ENCODE results near the gene RFNG. TPM values are rescaled to one million over a fixed set of nuclear protein-coding genes. Genes with fewer than 3 reads are reported as not detected.
A peak's percentile ranks its signal among the peaks of the same experiment; 100 is the strongest.

The RFNG gene
- total and polyA plus RNA-seq, 2 donors (not counting 1 experiment from before 2014, with no cell fraction given), result 30.1 to 44.5 TPM

DNA sequence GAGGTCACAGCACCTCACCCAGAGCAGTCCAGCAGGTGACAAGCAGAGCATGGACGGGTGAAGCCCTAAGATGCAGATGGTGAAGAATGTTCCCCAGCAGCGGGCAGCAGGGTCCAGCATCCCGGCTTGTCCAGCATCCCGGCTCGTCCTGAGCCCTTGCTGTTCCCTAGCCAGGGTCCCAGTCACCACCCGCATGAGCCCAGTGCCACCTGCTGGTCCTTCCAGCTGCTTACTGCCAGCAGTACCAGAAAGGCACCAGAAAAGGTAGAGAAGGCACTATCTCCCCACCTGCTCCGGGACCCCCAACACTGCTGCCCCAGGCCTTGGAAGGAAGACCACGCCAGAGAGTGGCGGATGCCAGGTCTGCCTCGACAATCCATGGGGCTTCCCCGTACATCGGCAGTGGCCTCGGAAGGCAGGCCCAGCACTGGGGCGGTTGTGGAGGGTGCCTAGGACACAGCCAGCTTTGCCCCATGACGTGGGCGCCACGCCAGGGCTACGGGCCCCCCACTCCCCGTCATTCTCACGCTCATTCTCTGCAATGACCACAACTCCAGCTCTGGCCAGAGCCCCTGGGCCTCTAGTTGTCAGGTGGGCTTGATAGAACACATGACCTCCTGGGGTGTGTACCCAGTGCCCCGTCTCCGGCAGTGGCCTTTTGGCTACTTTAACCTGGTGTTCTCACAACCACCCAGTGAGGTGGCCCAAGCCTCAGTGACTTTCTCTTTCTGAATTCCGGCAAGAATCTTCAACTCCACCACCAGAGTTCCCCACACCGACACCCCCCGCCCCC lies 30.3 kb downstream of the RFNG start:
- Histone ChIP-seq H2AFZ (ENCODE audit: insufficient read depth, low read depth, low read length, poor library complexity, severe bottlenecking) (no peak overlapping the region), H4K20me1 (ENCODE audit: control insufficient read depth, insufficient read depth, low read length, poor library complexity, severe bottlenecking) (peaks cover 25% of the 10 kb centered on the region), H3K9ac (ENCODE audit: low read length) (peak overlapping the region; percentile 90), H3K36me3 (replicated peaks in 1 of 2; ENCODE audit: control extremely low read depth in 1 of 2, control insufficient read depth in 1 of 2, extremely low read depth in 1 of 2, insufficient read depth in 2 of 2, low read length in 1 of 2) (peaks cover 0 to 3% of the 10 kb centered on the region in 2 experiments), H3K4me3 (ENCODE audit: control extremely low read depth in 1 of 5, extremely low read depth in 1 of 5, insufficient read depth in 1 of 5, low read depth in 2 of 5, low read length in 4 of 5) (peak overlapping the region in 2 of 5 experiments; percentile 67 to 84), H3K4me2 (replicated peaks; ENCODE audit: low read depth, low read length, poor library complexity, severe bottlenecking) (peak overlapping the region; percentile 99), H3K27me3 (replicated peaks in 1 of 4; ENCODE audit: control extremely low read depth in 1 of 4, control insufficient read depth in 3 of 4, insufficient read depth in 4 of 4, low read length in 3 of 4) (peaks cover 0 to 6% (median 0%) of the 10 kb centered on the region in 4 experiments), H3K4me1 (ENCODE audit: control insufficient read depth in 2 of 2, insufficient read depth in 2 of 2, low read length in 2 of 2) (peaks cover 14 to 33% of the 10 kb centered on the region in 2 donors), H3K27ac (ENCODE audit: low read length in 2 of 2) (no peak overlapping the region), H3K79me2 (ENCODE audit: control insufficient read depth, insufficient read depth, low read length) (peaks cover 23% of the 10 kb centered on the region), H3K9me3 (ENCODE audit: control extremely low read depth in 1 of 3, control insufficient read depth in 2 of 3, insufficient read depth in 1 of 3, low read length in 2 of 3) (no peaks in the 10 kb centered on the region)
- Mint-ChIP-seq H3K27me3 (no peaks in the 10 kb centered on the region), H3K4me1 (peaks cover 15% of the 10 kb centered on the region), H3K9me3 (ENCODE audit: insufficient read depth) (no peaks in the 10 kb centered on the region), H3K27ac (no peak overlapping the region), H3K4me3 (peak overlapping the region; percentile 83)
- POLR2A ChIA-PET, result no interaction called here
- CTCF ChIA-PET, result interaction anchor here (0.5 to 7.2 kb wide), 10 partner anchors 9 to 661 kb away, joined by 3 to 91 read pairs (median 4); partner anchors contain the start of gene DCXR
- ATAC-seq (ENCODE audit: low read depth) (no peak), DNase-seq (peak; percentile 60)
- WGBS (ENCODE audit: insufficient coverage), result 44% methylated on average over 23 of the region's 25 CpGs
- no peak for TF ChIP-seq EZH2 (IDR thresholded peaks at IDR 0.05; ENCODE audit: borderline replicate concordance, insufficient read depth, low read depth, low read length, poor library complexity, severe bottlenecking)
- TF ChIP-seq, protein P1, sequence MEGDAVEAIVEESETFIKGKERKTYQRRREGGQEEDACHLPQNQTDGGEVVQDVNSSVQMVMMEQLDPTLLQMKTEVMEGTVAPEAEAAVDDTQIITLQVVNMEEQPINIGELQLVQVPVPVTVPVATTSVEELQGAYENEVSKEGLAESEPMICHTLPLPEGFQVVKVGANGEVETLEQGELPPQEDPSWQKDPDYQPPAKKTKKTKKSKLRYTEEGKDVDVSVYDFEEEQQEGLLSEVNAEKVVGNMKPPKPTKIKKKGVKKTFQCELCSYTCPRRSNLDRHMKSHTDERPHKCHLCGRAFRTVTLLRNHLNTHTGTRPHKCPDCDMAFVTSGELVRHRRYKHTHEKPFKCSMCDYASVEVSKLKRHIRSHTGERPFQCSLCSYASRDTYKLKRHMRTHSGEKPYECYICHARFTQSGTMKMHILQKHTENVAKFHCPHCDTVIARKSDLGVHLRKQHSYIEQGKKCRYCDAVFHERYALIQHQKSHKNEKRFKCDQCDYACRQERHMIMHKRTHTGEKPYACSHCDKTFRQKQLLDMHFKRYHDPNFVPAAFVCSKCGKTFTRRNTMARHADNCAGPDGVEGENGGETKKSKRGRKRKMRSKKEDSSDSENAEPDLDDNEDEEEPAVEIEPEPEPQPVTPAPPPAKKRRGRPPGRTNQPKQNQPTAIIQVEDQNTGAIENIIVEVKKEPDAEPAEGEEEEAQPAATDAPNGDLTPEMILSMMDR (IDR thresholded peaks at IDR 0.05), result peak; percentile 45
- intact Hi-C loops (cut with micrococcal nuclease), result loop anchor here (1.0 kb wide), 1 partner anchor 62 kb away; no protein-coding TSS in a partner anchor
